ENCODE measurements around the gene GPRC6A. TPM values are rescaled to one million over a fixed set of nuclear protein-coding genes. Genes with fewer than 3 reads are reported as not detected.

GPRC6A gene
- total and polyA plus RNA-seq, 2 of the 13 experiments (the other 11 are each of a cell fraction or from before 2014, with no cell fraction given), result not detected

- H3K9ac ChIP-seq (ENCODE audit: insufficient read depth, low read depth, low read length), result no peak overlapping the region
- in situ Hi-C loops (cut with HindIII; ENCODE audit: extremely low pct_ligation_motif_present, low pct_unique_long_range_greater_than_20kb) (no loop called here), intact Hi-C loops (cut with micrococcal nuclease; ENCODE audit: unreplicated experiment) (no loop called here)
- no TSS peak for BruUV-seq (replicated peaks)
- DNase-seq (ENCODE audit: low spot score) (no peak), ATAC-seq (no peak), FAIRE-seq (no peak)
- no peaks in the 10 kb centered on the region for H3K36me3 ChIP-seq (replicated peaks in 1 of 2; ENCODE audit: control insufficient read depth in 1 of 2, insufficient read depth in 2 of 2, low read length in 2 of 2)
- H2AFZ ChIP-seq (ENCODE audit: low read length), result no peak overlapping the region
- no peak for TF ChIP-seq RFXANK (CRISPR knock-in tag; IDR thresholded peaks at IDR 0.05)
- no peak for TF ChIP-seq RBM22 (optimal IDR thresholded peaks at IDR 0.05; ENCODE audit: low read length)
- TF ChIP-seq NR3C1 (CRISPR knock-in tag; IDR thresholded peaks at IDR 0.05), result no peak
- TF ChIP-seq ZNF660 (CRISPR knock-in tag; IDR thresholded peaks at IDR 0.05; ENCODE audit: borderline replicate concordance, low read depth), result no peak
- TF ChIP-seq KAT2B (IDR thresholded peaks at IDR 0.05; ENCODE audit: borderline replicate concordance, low read depth, low read length), result no peak
- TF ChIP-seq TOPORS (CRISPR knock-in tag; IDR thresholded peaks at IDR 0.05), result no peak
- H3K4me3 ChIP-seq (replicated peaks in 1 of 3; ENCODE audit: insufficient read depth in 1 of 3, low read depth in 2 of 3, low read length in 3 of 3), result no peak overlapping the region
- POLR2A ChIA-PET, result no interaction called here
- no peaks in the 10 kb centered on the region for H3K79me2 ChIP-seq (ENCODE audit: insufficient read depth, low read length)
- H4K20me1 ChIP-seq (ENCODE audit: insufficient read depth, low read length), result no peaks in the 10 kb centered on the region
- H3K27me3 ChIP-seq (ENCODE audit: control insufficient read depth in 1 of 2, insufficient read depth in 2 of 2, low read length in 2 of 2), result no peaks in the 10 kb centered on the region
- H3K4me1 ChIP-seq (ENCODE audit: insufficient read depth, low read length), result no peaks in the 10 kb centered on the region
- no peak overlapping the region for H3K4me2 ChIP-seq (ENCODE audit: low read depth, low read length)
- H3K9me3 ChIP-seq (ENCODE audit: low read length), result peaks cover 13% of the 10 kb centered on the region
- H3K27ac ChIP-seq (ENCODE audit: extremely low read length, insufficient read depth, low read length), result no peak overlapping the region
- 3% methylated on average over 2 of the region's 2 CpGs for WGBS (ENCODE audit: low lambda C conversion rate)
- CTCF ChIA-PET (ENCODE audit: low intra/inter-chr PET ratio, low total read pairs), result no interaction called here
Observed at GRCh38 chr6:116812051-116812650, 16.7 kb downstream of the GPRC6A start.

- no peaks in the 10 kb centered on the region for H3K4me1 ChIP-seq (ENCODE audit: insufficient read depth, low read length)
- in situ Hi-C loops (cut with HindIII; ENCODE audit: extremely low pct_ligation_motif_present, low pct_unique_long_range_greater_than_20kb) (no loop called here), intact Hi-C loops (cut with micrococcal nuclease; ENCODE audit: unreplicated experiment) (no loop called here)
- H3K36me3 ChIP-seq (replicated peaks in 1 of 2; ENCODE audit: control insufficient read depth in 1 of 2, insufficient read depth in 2 of 2, low read length in 2 of 2), result no peaks in the 10 kb centered on the region
- ChIA-PET CTCF (ENCODE audit: low intra/inter-chr PET ratio, low total read pairs) (no interaction called here), POLR2A (no interaction called here)
- no peaks in the 10 kb centered on the region for H4K20me1 ChIP-seq (ENCODE audit: insufficient read depth, low read length)
- H3K9me3 ChIP-seq (ENCODE audit: low read length), result no peaks in the 10 kb centered on the region
- FAIRE-seq (no peak), ATAC-seq (no peak), DNase-seq (ENCODE audit: low spot score) (no peak)
- no TSS peak for BruUV-seq (replicated peaks)
- H3K27ac ChIP-seq (ENCODE audit: extremely low read length, insufficient read depth, low read length), result no peak overlapping the region
- H3K27me3 ChIP-seq (ENCODE audit: control insufficient read depth in 1 of 2, insufficient read depth in 2 of 2, low read length in 2 of 2), result no peaks in the 10 kb centered on the region; a peak in 2 of 5 replicates
- no peak overlapping the region for H3K9ac ChIP-seq (ENCODE audit: insufficient read depth, low read depth, low read length)
- H3K79me2 ChIP-seq (ENCODE audit: insufficient read depth, low read length), result no peaks in the 10 kb centered on the region
- no peak overlapping the region for H3K4me2 ChIP-seq (ENCODE audit: low read depth, low read length)
- no peak overlapping the region for H2AFZ ChIP-seq (ENCODE audit: low read length)
- H3K4me3 ChIP-seq (replicated peaks in 1 of 3; ENCODE audit: insufficient read depth in 1 of 3, low read depth in 2 of 3, low read length in 3 of 3), result no peak overlapping the region
- no peak for TF ChIP-seq ZNF432 (CRISPR knock-in tag; IDR thresholded peaks at IDR 0.05; ENCODE audit: borderline replicate concordance)
- TF ChIP-seq, protein P1, sequence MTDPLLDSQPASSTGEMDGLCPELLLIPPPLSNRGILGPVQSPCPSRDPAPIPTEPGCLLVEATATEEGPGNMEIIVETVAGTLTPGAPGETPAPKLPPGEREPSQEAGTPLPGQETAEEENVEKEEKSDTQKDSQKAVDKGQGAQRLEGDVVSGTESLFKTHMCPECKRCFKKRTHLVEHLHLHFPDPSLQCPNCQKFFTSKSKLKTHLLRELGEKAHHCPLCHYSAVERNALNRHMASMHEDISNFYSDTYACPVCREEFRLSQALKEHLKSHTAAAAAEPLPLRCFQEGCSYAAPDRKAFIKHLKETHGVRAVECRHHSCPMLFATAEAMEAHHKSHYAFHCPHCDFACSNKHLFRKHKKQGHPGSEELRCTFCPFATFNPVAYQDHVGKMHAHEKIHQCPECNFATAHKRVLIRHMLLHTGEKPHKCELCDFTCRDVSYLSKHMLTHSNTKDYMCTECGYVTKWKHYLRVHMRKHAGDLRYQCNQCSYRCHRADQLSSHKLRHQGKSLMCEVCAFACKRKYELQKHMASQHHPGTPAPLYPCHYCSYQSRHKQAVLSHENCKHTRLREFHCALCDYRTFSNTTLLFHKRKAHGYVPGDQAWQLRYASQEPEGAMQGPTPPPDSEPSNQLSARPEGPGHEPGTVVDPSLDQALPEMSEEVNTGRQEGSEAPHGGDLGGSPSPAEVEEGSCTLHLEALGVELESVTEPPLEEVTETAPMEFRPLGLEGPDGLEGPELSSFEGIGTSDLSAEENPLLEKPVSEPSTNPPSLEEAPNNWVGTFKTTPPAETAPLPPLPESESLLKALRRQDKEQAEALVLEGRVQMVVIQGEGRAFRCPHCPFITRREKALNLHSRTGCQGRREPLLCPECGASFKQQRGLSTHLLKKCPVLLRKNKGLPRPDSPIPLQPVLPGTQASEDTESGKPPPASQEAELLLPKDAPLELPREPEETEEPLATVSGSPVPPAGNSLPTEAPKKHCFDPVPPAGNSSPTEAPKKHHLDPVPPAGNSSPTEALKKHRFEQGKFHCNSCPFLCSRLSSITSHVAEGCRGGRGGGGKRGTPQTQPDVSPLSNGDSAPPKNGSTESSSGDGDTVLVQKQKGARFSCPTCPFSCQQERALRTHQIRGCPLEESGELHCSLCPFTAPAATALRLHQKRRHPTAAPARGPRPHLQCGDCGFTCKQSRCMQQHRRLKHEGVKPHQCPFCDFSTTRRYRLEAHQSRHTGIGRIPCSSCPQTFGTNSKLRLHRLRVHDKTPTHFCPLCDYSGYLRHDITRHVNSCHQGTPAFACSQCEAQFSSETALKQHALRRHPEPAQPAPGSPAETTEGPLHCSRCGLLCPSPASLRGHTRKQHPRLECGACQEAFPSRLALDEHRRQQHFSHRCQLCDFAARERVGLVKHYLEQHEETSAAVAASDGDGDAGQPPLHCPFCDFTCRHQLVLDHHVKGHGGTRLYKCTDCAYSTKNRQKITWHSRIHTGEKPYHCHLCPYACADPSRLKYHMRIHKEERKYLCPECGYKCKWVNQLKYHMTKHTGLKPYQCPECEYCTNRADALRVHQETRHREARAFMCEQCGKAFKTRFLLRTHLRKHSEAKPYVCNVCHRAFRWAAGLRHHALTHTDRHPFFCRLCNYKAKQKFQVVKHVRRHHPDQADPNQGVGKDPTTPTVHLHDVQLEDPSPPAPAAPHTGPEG (CRISPR knock-in tag; IDR thresholded peaks at IDR 0.05), result no peak
- TF ChIP-seq ZIK1 (CRISPR knock-in tag; IDR thresholded peaks at IDR 0.05; ENCODE audit: borderline replicate concordance, low read depth), result no peak
- TF ChIP-seq, protein P2, sequence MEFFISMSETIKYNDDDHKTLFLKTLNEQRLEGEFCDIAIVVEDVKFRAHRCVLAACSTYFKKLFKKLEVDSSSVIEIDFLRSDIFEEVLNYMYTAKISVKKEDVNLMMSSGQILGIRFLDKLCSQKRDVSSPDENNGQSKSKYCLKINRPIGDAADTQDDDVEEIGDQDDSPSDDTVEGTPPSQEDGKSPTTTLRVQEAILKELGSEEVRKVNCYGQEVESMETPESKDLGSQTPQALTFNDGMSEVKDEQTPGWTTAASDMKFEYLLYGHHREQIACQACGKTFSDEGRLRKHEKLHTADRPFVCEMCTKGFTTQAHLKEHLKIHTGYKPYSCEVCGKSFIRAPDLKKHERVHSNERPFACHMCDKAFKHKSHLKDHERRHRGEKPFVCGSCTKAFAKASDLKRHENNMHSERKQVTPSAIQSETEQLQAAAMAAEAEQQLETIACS (CRISPR knock-in tag; IDR thresholded peaks at IDR 0.05), result no peak
Observed at GRCh38 chr6:116801971-116802370, 26.9 kb downstream of the GPRC6A start.

Data from HepG2 (cell line).